A673 (cell line): ENCODE data around the gene PRDM16.

Experiments
- EZH2 ChIP-seq: fragments of 200-600 bp; sonication (generic); IDR thresholded peaks from 2 replicates; pipeline ENCODE4 v1.6.1; 2017; ENCODE audit warnings: borderline replicate concordance, low read depth, mild to moderate bottlenecking, mixed read lengths, antibody characterized with exemption, low read length; ENCODE audit not compliant: poor library complexity, severe bottlenecking
- TF ChIP-seq, protein P1 (sequence below): fragments of 300-800, 200-600 bp; sonication (generic); conservative IDR thresholded peaks from 2 replicates; pipeline ENCODE4 v1.5.1; 2017; ENCODE audit warnings: low read depth, mild to moderate bottlenecking, antibody characterized with exemption, low read length, moderate library complexity, mixed read lengths

- TF ChIP-seq EZH2, result no peak
- TF ChIP-seq, protein P1, sequence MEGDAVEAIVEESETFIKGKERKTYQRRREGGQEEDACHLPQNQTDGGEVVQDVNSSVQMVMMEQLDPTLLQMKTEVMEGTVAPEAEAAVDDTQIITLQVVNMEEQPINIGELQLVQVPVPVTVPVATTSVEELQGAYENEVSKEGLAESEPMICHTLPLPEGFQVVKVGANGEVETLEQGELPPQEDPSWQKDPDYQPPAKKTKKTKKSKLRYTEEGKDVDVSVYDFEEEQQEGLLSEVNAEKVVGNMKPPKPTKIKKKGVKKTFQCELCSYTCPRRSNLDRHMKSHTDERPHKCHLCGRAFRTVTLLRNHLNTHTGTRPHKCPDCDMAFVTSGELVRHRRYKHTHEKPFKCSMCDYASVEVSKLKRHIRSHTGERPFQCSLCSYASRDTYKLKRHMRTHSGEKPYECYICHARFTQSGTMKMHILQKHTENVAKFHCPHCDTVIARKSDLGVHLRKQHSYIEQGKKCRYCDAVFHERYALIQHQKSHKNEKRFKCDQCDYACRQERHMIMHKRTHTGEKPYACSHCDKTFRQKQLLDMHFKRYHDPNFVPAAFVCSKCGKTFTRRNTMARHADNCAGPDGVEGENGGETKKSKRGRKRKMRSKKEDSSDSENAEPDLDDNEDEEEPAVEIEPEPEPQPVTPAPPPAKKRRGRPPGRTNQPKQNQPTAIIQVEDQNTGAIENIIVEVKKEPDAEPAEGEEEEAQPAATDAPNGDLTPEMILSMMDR, result no peak
Observed at GRCh38 chr1:3348196-3348865, 279.3 kb downstream of the PRDM16 start.
